HUDEP-2 (cell line): ENCODE measurements around the gene STC2.

Experiments
- DNase-seq, 76 experiments: peaks; one replicate each; lab custom pipeline; 2025; ENCODE audit not compliant: unreplicated experiment in 76 of 76; lab: John Stamatoyannopoulos, UW

The STC2 gene

GRCh38 chr5:173329491-173330337 is 1.5 kb upstream of the STC2 start:
- DNase-seq: no peak

GRCh38 chr5:173328844-173329490 is 753 bp upstream of the STC2 start:
- peak in 1 of 76 experiments; percentile 4 for DNase-seq

- DNase-seq: peak in 3 of 76 experiments; percentile 13 to 29 (median 20)
Observed at GRCh38 chr5:173327084-173327947, 898 bp downstream of the STC2 start.

GRCh38 chr5:173326501-173326960 is 1.7 kb downstream of the STC2 start:
- no peak for DNase-seq

GRCh38 chr5:173325091-173325698 is 3.0 kb downstream of the STC2 start:
- no peak for DNase-seq

- DNase-seq: peak in 70 of 76 experiments; percentile 4 to 88 (median 55)
Observed at GRCh38 chr5:173324115-173325001, 3.9 kb downstream of the STC2 start.

- no peak for DNase-seq
Observed at GRCh38 chr5:173323799-173324114, 4.5 kb downstream of the STC2 start.

GRCh38 chr5:173323106-173323798 is 5.0 kb downstream of the STC2 start:
- no peak for DNase-seq

- no peak for DNase-seq
Observed at GRCh38 chr5:173321886-173322285, 6.3 kb downstream of the STC2 start.

- no peak for DNase-seq
Observed at GRCh38 chr5:173320259-173320658, 8.0 kb downstream of the STC2 start.

GRCh38 chr5:173319646-173320045 is 8.6 kb downstream of the STC2 start:
- DNase-seq: no peak

- no peak for DNase-seq
Observed at GRCh38 chr5:173318881-173319620, 9.2 kb downstream of the STC2 start.

GRCh38 chr5:173318330-173318729 is 9.9 kb downstream of the STC2 start:
- no peak for DNase-seq

GRCh38 chr5:173317852-173318251 is 10.4 kb downstream of the STC2 start:
- DNase-seq: no peak

GRCh38 chr5:173317091-173317730 is 11.0 kb downstream of the STC2 start:
- DNase-seq: no peak

GRCh38 chr5:173316339-173317020 is 11.7 kb downstream of the STC2 start:
- DNase-seq: no peak
